Mucosa of descending colon (tissue), 3 donors: ENCODE results near the gene LRRFIP2. TPM values are rescaled to one million over a fixed set of nuclear protein-coding genes. Genes with fewer than 3 reads are reported as not detected.
"Not testable (repeated sequence)": the region's sequence is repeated elsewhere in the genome, so short reads cannot be mapped to it uniquely, and the experiment has no call there.

Source experiments
- ATAC-seq: fragments of 200-7000 bp; cut with Tn5 transposase; one replicate; pipeline ENCODE4 v1.9.1; 2020; ENCODE audit warnings: mild to moderate bottlenecking, moderate library complexity
- DNase-seq, 3 donors: peaks; one replicate each; pipeline ENCODE4 v3.0.0-alpha.2; 2020
- H3K36me3 ChIP-seq: fragments of 200-600 bp; one replicate; pipeline ENCODE4 v1.8.0; 2021; ENCODE audit warnings: low read depth, mild to moderate bottlenecking
- H3K4me1 ChIP-seq: fragments of 200-600 bp; one replicate; pipeline ENCODE4 v1.8.0; 2021; ENCODE audit warnings: low read depth, mild to moderate bottlenecking
- H3K4me3 ChIP-seq: fragments of 200-600 bp; one replicate; pipeline ENCODE4 v1.8.0; 2021; ENCODE audit warnings: mild to moderate bottlenecking
- H3K9me3 ChIP-seq: fragments of 200-600 bp; one replicate; pipeline ENCODE4 v1.8.0; 2021; ENCODE audit warnings: mild to moderate bottlenecking
- CTCF ChIP-seq: fragments of 200-600 bp; IDR thresholded peaks from one replicate; pipeline ENCODE4 v1.8.0; 2022; ENCODE audit warnings: antibody characterized with exemption, mild to moderate bottlenecking
- intact Hi-C, 2 donors: fragments of 100-400 bp; cut with DNase I in 1 of 2; cut with micrococcal nuclease in 1 of 2; formaldehyde crosslinking; loops; one replicate each; pipeline versions ENCODE4 v1.11.0 to v1.11.1; 2022; cut with DNase I, micrococcal nuclease
- total RNA-seq, 3 donors: library from RNA; stranded (reverse); fragmentation: NEBNext Ultra II Directional in 2 of 3; extraction: Animal tissue kit (Norgen Biotek cat#: 25700) in 2 of 3; gene quantifications; one replicate each; pipeline versions ENCODE4 v1.2.1 to v1.2.4, GENCODE V29; 2021 to 2023
- donor health status: DM: no; HTN: no; CAD: no; lungs with moderate emphysema.
- donor health status: DM: no; HTN: no; CAD: no.
- donor health status: DM: no; HTN: yes; CAD: no.

The LRRFIP2 gene
- total RNA-seq, 3 donors from 2014 or later: 89.9 to 136 (median 128) TPM

DNA sequence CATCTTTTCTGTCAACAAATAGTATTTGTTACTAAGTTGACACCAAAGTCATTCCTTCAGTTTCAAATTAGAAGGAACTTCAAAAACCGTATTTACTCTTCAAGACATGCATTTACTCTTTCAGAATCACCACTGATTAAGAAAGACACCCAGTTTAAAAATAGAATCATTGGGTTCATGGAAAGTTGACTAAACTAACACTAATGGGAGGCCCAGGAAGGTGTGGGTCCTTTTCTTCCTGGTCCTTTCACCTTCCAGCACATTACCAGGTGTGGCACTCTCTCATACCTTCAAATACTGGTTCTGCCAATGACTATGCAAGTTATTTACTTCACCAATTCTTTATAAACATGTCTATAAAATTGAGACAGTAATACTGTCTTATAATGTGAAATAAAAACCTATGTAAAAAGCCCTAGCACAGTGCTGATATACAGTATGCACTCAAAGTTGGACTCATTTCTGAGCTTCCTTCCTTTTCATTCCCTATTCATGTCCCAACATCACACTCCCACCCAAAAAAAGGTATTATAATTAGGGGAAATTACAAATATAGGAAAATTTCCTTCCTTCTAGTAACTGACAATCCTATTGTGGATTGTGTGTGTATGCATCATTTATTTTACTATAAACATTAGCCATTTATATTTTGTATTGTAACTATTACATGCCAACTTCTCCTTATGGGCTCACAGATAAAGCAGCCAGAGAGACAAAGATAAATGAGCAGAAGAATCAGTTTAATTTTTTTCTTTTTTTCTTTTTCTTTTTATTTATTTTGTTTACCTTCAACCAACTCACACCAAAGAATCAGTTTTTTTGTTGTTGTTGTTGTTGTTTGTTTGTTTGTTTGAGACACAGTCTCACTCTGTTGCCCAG is 48.9 kb downstream of the LRRFIP2 start:
- DNase-seq (peak in 1 of 3 donors; percentile 27), ATAC-seq (peak; percentile 92)
- Histone ChIP-seq H3K36me3 (no peaks in the 10 kb centered on the region), H3K4me3 (no peak overlapping the region), H3K4me1 (peaks cover 20% of the 10 kb centered on the region), H3K9me3 (no peaks in the 10 kb centered on the region)
- no peak for TF ChIP-seq CTCF
- intact Hi-C loops: no loop called here

DNA sequence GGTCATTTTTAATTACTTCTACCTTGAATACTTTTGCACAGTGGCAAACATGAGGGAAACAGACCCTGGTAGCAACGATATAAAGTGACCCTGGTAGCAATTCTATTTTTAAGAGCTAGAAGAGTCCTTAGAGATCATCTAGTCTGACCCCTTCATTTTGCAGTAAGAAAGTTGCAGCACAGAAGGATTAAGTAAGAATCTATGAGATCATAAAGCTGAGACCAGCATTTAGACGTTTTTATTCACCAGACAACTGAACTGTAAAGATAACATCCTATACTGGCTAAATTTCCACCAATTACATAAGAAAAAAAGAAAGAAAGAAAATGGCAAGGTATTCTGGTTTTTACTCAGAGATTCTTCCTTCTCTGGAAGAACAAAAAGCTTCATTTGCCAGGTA is 49.9 kb downstream of the LRRFIP2 start:
- DNase-seq (no peak), ATAC-seq (no peak)
- Histone ChIP-seq H3K9me3 (no peaks in the 10 kb centered on the region), H3K36me3 (no peaks in the 10 kb centered on the region), H3K4me1 (peaks cover 12% of the 10 kb centered on the region), H3K4me3 (no peak overlapping the region)
- no peak for TF ChIP-seq CTCF
- intact Hi-C loops: no loop called here

DNA sequence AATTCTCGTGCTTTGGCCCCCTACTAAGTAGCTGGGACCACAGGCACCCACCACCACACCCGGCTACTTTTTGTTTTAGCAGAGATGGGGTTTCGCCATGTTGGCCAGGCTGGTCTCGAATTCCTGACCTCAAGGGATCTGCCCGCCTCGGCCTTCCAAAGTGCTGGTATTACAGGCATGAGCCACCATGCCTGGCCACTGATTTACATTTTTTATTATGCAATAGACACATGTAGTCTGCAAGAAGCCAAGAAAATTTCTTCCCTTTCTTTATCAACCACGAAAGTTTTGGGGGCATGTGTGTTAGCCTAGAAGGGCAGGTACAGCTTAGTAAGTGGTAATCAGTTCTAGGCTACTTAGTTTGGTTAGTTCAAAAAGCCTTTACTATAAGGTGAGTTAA is 51.1 kb downstream of the LRRFIP2 start:
- no peak for TF ChIP-seq CTCF
- Histone ChIP-seq H3K36me3 (no peaks in the 10 kb centered on the region), H3K9me3 (no peaks in the 10 kb centered on the region), H3K4me1 (peaks cover 12% of the 10 kb centered on the region), H3K4me3 (no peak overlapping the region)
- intact Hi-C loops: no loop called here
- ATAC-seq: no peak
- no peak for DNase-seq

DNA sequence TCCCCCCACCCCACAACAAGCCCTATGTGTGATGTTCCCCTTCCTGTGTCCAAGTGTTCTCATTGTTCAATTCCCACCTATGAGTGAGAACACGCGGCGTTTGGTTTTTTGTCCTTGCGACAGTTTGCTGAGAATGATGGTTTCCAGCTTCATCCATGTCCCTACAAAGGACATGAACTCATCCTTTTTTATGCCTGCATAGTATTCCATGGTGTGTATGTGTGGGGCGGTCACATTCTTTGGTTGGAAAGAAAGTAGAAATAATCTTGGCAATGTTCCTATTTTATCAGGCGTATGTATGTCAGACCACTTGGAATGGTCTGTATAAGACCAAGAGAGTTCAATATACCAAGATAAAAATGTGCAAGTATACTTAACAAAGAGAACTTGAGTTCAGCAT is 52.3 kb downstream of the LRRFIP2 start:
- intact Hi-C loops, H3K9me3 ChIP-seq, DNase-seq, ATAC-seq, H3K36me3 ChIP-seq, H3K4me3 ChIP-seq: not testable (repeated sequence)
- H3K4me1 ChIP-seq: peaks cover 12% of the 10 kb centered on the region

- ATAC-seq (no peak), DNase-seq (no peak)
- H3K9me3 ChIP-seq: no peaks in the 10 kb centered on the region
- H3K4me1 ChIP-seq: no peaks in the 10 kb centered on the region
- intact Hi-C loops: no loop called here
- H3K4me3 ChIP-seq: no peak overlapping the region
- no peaks in the 10 kb centered on the region for H3K36me3 ChIP-seq
- no peak for TF ChIP-seq CTCF
Observed at GRCh38 chr3:37118163-37118562, 56.2 kb downstream of the LRRFIP2 start.

- intact Hi-C loops: no loop called here
Observed at GRCh38 chr3:37117548-37117947, 56.8 kb downstream of the LRRFIP2 start.

More at GRCh38 chr3:37117548-37117947, 56.8 kb downstream of the LRRFIP2 start:
- H3K4me1 ChIP-seq: no peaks in the 10 kb centered on the region
- no peak for DNase-seq
- H3K4me3 ChIP-seq: no peak overlapping the region
- no peaks in the 10 kb centered on the region for H3K36me3 ChIP-seq
- ATAC-seq: no peak
- H3K9me3 ChIP-seq: no peaks in the 10 kb centered on the region
- TF ChIP-seq CTCF: no peak
